Stimulated activated CD4-positive, alpha-beta T cell treated with anti-CD3 and anti-CD28 coated beads, TNF-alpha, amount 100 ng/mL, for 4 hours (primary cell): Measurements from ENCODE around the gene COL9A3.

Source experiments
- DNase-seq, 3 experiments: peaks; one replicate each; pipeline ENCODE4 v3.0.0-alpha.2; 2020; ENCODE audit warnings: low read depth in 3 of 3

COL9A3 gene

DNA sequence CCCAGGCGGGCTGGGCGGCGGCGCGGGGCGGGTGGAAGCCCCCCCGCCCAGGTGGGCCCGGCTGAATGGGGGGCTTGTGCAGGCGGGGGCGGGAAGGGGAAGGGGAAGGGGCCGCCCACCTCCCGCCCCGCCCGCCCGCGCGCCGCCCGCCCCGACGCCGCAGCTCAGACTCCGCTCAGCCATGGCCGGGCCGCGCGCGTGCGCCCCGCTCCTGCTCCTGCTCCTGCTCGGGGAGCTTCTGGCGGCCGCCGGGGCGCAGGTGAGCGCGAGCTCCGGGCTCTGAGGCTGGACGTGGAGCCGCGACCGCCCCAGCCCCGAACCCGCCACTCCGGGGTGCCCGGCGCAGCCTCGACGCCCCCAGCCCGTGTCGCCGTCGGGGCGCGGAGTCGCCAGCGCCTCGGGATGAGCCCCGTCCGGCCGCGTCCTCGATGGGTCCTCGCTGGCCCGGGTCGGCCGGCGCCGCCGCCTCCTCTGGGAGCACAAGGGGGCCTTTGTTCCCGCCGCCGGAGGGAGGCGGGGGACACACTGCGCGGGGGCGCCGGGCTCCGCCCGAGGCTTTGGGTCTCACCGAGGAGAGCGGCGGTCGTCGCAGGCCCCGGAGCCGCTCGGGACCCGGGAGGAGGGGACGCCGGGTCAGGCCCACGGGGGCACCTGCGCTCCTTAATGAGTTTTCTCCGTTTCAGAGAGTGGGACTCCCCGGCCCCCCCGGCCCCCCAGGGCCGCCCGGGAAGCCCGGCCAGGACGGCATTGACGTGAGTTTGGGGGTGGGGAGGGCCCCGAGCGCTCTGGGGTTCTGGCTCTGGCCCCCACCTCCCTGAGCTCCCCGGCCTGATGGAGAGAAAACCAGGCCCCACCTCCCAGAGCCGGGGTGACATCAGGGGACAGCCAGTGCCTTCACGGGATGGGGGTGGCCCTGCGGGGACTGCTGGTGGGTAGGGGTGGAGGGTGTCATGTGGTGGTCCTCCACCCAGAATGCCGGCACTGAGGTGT, at the start of gene COL9A3:
Gene COL9A3, plus strand, starts transcription at position 167 of the 990 bp plus-strand sequence. Its CDS starts 15 bp downstream, at position 182.
- no peak for DNase-seq

DNA sequence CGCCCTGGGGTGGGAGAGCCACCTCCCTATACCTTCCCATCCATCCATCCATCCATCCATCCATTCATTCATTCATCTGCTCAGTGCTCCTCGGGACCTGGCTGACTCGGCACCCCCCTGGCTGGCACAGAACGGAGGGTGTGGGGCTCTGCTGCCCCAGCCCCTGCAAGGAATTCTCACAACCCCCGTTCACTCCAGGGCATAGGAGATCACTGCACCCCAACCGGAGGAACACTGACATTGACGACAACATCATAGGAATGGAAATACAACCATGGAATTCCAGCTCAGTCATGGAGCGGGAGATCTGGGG, 48.7 kb upstream of the COL9A3 start:
- DNase-seq = no peak

GRCh38 chr20:62768551-62769287, 48.1 kb upstream of the COL9A3 start:
- no peak for DNase-seq

DNA sequence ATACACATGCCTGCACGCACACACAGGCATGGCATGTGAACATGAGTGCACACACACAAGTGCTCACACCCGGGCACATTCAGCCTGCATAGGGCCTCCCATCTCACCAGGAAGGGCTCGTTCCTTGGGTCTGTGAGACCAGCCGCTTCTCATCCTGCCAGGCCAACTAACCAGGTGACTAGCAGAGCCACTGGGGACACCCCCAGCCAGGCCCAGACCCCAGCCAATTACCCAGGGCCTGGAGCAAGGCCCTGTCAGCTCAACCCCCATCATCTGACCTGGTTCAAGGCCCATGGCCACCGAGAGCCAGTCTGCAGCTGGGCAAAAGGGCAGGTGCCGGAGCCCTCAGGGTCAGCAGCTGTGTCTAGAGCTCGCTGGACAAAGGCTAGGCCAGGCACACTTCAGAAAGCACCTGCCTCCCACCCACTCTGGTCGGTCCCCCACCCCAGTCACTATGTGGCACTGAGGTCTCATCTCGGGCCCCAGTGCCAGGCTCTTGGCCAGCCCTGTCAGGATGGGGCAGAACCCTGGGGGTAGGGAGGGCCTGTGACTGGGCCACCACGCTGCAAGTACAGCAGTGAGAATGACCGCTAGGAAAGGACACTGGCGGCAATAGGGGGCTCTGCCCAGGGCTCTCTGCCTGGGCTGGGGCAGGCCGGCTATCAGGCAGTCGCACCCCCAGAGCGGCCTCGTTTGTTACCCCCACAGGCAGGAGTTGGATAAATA, 47.3 kb upstream of the COL9A3 start:
- DNase-seq = no peak

GRCh38 chr20:62770111-62770910, 46.5 kb upstream of the COL9A3 start:
- DNase-seq = no peak

DNA sequence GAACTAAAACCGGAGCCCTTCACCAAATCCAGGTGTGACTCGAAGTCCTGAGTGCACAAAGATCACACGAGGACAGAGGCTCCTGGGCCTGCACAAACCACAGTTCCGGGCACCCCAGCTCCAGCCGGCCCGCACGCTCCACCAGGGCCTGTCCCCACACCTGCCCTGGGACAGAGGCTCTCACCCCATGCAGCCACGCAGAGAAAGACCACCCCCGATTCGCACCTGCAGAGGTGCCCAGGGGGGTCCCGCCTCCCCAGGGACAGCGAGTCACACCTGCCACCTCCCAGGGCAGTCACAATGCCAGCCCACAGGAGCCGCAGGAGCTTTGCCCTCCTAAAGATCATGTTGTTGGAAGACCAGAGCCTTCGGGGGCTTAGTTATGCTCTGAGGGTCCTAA, 45.9 kb upstream of the COL9A3 start:
- DNase-seq = no peak

- DNase-seq = no peak
Measured at GRCh38 chr20:62771396-62772102, 45.3 kb upstream of the COL9A3 start.

GRCh38 chr20:62772103-62772611, 44.7 kb upstream of the COL9A3 start:
- no peak for DNase-seq

- DNase-seq = no peak
Measured at GRCh38 chr20:62772619-62772989, 44.2 kb upstream of the COL9A3 start.

DNA sequence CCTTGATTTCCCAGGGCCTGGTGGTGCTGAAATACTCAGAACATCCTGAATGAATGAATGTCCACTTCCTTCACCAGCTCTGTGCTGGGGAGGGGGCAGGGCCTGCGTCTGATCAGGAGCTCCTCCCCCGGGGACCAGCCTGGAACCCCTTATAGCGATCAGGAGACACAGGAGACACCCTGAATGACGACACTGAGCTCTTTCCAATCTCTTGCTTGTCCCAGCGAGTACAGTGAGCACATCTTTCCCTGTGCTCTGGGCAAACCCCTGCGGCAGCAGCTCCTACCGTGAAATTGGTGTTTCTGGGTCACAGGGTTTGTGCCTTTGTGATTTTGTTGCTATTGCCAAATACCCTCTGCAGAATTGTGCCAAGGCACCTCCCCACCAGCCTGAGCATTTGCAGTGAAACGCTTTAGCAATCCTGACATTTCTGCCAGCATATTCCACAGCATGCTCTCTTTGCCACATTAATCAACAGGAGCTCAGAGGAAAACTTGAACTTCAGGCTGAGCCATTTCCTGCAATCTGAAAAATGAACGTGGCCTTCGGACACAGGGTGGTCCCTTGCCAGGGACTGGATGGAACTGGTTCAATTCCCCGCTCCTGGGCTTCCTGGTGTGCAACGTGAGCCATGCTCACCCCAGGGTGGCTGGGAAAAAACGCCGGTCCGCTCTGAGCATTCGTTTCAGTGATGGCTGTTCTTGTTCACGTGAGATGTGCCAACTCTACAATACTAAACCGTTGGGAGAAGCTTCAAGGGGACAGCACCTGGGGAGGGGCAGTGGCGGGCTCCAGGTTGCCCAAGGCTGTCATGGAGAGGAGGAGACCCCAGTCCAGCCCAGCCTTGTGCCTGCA, 43.6 kb upstream of the COL9A3 start:
- DNase-seq = no peak

GRCh38 chr20:62773845-62774714, 42.8 kb upstream of the COL9A3 start:
- DNase-seq = no peak

DNA sequence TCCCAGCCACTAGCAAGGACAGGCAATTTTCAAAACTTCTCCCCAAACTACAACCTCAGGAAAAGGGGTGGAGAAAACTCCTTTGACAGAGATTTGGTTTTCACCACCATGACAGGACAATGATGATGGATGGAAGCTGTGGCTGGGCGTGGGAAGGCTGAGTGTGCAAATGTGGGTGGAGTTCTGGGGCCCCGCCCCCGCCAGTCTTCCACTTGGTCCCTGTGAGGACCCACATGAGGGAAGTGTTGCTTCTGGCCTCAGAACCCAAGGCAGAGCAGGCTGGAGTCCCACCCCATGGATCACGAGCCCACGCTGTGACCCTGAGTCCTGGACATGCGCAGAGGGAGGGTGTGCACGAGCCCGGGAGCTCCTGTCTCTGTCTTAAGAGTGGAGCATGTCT, 42.1 kb upstream of the COL9A3 start:
- DNase-seq = no peak

DNA sequence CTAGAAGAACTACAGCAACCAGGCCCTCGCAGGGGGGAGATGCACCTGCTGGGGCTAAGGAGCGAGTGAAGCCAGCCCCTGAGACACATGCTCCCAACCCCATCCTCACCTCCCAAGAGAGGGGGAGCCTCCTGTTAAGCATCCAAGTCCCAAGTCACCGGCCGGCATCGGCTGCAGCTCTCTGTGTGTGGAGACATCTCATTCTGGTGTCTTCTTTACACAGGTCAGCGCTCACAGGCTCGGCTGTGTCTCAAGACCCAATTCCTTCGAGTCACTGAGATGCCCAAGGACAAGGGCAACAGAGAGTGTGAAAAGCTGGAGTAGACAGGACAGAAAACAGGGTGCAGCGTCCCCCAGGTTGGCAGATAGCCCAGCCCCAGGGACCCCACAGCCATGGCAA, 41.6 kb upstream of the COL9A3 start:
- no peak for DNase-seq

GRCh38 chr20:62776035-62776691, 40.7 kb upstream of the COL9A3 start:
- no peak for DNase-seq

- peak in 2 of 3 experiments; percentile 33 to 39 for DNase-seq
Measured at GRCh38 chr20:62776692-62777527, 39.9 kb upstream of the COL9A3 start.

- no peak for DNase-seq
Measured at GRCh38 chr20:62777528-62777830, 39.4 kb upstream of the COL9A3 start.

- no peak for DNase-seq
Measured at GRCh38 chr20:62778058-62778457, 38.8 kb upstream of the COL9A3 start.
